Hepatic stellate cell (primary cell): ENCODE results near the gene TGFBRAP1.

Source experiments
- DNase-seq: peaks from one replicate; pipeline ENCODE4 v3.0.0; 2011; ENCODE audit warnings: low spot score

TGFBRAP1 gene

DNA sequence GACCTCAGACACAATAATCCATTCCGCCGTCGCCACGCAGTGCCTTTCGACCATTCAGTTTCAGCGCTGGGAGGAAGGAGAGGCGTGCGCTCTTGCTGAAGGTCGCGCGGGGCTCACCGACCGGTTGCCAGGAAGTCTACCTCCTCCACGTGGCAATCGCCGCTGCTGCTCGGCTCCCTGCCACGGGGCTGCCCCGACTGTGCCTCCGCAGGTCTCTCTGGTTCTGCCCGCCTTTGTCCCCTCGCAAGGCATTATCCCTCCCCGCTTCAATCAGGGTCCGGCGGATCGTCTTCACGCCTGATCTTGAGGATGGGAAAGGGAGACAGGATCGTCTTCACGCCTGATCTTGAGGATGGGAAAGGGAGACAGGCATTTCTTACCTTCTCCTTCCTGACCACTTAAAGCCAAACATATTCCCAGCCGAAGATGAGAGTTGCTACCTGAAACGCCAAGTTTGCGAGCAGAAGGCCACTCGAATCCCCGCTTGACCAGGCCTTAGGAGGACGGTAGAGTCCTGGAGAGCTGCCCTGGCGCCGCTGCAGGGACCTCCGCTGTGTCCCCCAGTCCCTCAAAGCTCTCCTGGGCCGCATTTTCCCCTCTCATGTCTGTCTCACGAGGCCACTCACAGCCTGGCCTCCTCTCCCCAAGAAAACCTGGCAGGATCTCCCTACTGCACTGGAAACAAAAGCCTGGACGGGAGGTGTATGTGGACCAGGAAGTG, 92.3 kb downstream of the TGFBRAP1 start:
- DNase-seq = no peak

DNA sequence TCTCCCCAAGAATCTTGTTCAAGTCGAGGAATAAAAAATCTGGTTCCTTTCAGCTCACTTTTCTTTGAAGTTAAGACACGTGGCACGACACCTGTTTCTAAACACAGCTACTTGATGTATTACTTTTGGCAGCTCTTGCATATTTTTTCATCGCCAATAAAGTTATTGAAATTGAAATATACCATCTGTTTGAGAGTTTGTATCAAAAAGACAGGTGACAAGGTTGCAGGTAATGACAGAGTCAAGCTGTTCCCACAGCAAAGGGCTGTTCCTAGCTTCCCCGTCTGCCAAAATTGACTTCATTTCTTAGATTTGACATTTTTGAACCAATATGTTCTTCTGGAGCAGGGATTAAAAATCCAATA, 93.5 kb downstream of the TGFBRAP1 start:
- DNase-seq = no peak

DNA sequence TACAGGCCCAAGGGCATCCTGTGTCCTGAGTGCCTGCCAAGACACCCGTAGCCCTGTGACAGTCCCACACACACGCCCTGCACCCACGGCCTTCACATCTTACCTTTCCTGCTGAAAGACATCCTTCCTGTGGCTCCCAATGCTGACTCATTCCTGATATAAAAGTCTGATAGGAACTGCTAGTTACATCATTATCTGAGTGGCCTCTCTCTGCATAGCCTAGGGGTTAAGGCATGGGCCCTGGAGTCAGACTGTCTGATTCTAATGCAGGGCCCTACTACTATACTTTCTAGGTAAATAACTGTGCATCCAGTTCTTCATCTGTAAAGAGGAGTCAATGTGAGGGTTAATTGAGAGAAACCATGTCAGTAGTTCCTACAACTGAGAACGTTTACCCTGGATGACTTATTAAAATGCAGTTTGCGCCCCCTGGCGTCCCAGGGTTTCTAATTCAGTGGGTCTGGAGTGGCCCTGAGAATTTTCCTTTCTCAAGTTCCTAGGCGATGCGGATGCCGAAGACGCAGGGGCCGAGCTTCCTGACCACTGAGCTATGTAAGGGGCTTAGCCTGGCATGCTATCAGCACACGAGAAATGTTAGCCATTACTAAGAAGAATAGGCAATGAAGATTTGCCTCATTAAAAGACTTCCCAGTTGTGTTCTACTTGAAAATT, 94.0 kb downstream of the TGFBRAP1 start:
- peak; percentile 65 for DNase-seq

DNA sequence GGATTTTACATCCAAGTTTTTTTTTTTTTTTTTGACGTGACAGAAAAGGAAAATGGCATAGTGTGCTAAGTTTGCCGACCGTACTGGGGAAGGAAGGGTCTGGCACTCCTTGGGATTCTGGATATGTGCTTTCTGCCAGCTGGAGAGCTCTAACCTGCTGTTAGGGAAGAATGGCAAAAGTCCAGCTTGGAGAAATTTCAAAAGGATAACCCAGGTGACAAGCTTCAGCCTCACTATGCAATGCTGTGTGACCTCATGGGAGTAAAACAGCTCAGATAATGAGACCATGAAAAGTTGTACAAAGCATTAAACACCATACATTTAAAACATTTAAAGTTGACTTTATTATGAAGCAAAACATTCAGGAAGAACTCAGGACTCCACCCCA, 98.3 kb downstream of the TGFBRAP1 start:
- DNase-seq = no peak

DNA sequence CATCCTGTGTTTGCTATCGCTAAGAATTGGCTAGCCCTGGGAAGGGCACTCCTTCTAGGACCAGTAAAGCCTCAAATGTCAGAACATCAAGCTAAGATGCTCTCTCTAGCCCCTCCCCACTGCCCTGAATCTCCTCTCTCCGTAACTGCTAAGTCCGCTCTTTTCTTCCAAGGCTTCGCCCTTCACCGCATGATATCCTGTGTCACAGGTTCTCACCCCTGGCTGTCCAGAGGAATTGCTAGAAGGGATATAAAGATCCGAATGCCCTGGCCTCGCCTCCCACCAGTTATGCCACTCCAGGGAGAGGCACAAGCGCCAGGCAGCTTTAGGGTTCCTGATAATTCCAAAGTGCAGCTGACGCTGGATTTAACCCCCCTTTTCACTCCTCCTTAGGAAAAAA, 105.1 kb downstream of the TGFBRAP1 start:
- DNase-seq = no peak

DNA sequence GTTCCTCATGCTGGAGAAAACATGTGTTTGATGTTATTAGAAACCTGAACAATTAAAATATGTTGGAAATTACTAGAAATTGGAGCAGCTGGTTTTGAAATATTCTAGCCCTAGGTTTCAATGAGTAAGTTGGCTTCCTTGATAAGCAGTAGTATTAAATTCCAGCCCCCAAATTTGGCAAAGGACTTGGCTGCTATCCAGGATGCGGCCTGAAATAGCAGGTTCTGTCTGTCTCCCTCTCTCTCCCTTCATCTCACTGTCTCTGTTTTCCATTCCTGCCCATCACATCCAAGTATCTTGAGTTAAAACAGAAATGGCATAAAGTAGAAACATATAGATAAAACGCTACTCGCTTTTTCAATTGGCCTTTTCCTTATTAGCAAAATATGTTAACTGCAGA, 108.9 kb downstream of the TGFBRAP1 start:
- DNase-seq = no peak

DNA sequence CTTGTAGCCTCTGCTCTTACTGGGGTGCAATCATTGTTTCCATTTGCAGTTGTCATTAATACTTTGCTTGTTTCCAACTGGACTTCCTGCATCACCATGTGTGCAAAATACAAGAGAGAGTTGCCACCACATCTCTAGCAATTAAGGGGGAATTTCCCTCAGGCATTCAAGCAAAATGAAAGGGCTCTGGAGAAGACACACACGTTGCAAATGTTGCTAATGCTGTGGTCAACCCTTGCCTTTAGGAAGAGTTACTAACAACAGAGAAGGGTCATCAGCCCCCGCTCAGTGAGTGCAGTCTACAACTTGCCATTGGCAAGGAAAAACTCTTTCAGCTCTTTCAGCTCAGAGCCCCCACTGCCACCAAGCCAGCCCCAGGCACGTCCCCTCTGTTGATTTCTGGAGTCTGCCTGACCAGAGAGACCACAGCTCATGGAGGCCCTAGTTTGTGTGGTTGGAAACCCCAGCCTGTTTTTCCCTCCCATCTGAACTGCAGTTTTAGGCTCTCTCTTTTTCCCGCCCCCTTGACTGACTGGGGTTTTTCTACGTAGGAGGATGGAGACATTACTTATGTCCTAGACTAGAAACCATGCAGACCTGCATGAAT, 113.8 kb downstream of the TGFBRAP1 start:
- no peak for DNase-seq
